Naive thymus-derived CD4-positive, alpha-beta T cell (primary cell): ENCODE results near the gene MFSD2A. TPM values are rescaled to one million over a fixed set of nuclear protein-coding genes. Genes with fewer than 3 reads are reported as not detected.
A peak's percentile ranks its signal among the peaks of the same experiment; 100 is the strongest.
"Not testable (repeated sequence)": the region's sequence is repeated elsewhere in the genome, so short reads cannot be mapped to it uniquely, and the experiment has no call there.

ENCODE experiments used
- ATAC-seq: fragments of 150-1000 bp; cut with Tn5 transposase; 2 replicates; pipeline ENCODE4 v1.10.0; 2021; ENCODE audit warnings: mild to moderate bottlenecking, moderate library complexity
- CTCF ChIA-PET: fragments of 350-600 bp; sonication (Branson Sonifier 250); formaldehyde crosslinking; loops from one replicate; lab custom pipeline; 2021; ENCODE audit warnings: antibody characterized with exemption; lab: Charles Lee
- POLR2A ChIA-PET: fragments of 350-600 bp; sonication (Branson Sonifier 250); formaldehyde crosslinking; loops from one replicate; lab custom pipeline; 2021; ENCODE audit warnings: antibody characterized with exemption, inconsistent platforms; lab: Charles Lee
- DNase-seq, 9 donors: peaks; one replicate each; pipeline versions ENCODE4 v3.0.0 to v3.0.0-alpha.2; 2020 to 2022; ENCODE audit warnings: mixed read lengths in 1 of 9
- H3K27ac ChIP-seq: one replicate; pipeline ENCODE4 v1.7.0; 2013; ENCODE audit warnings: mild to moderate bottlenecking, low read depth, low read length, moderate library complexity
- H3K27me3 ChIP-seq, 2 donors: one replicate each; pipeline ENCODE4 v1.7.0; 2013; ENCODE audit warnings: low read length in 2 of 2, mild to moderate bottlenecking in 2 of 2, moderate library complexity in 2 of 2; ENCODE audit not compliant: control insufficient read depth in 2 of 2, insufficient read depth in 2 of 2
- H3K36me3 ChIP-seq, 3 experiments: 1 replicate in 2 of 3; 2 replicates in 1 of 3; pipeline ENCODE4 v1.7.0; 2013; ENCODE audit warnings: low read length in 3 of 3, mild to moderate bottlenecking in 3 of 3, moderate library complexity in 1 of 3; ENCODE audit not compliant: insufficient read depth in 3 of 3, control insufficient read depth in 2 of 3
- H3K4me1 ChIP-seq, 2 donors: one replicate each; pipeline ENCODE4 v1.7.0; 2013; ENCODE audit warnings: low read length in 2 of 2, mild to moderate bottlenecking in 2 of 2, moderate library complexity in 1 of 2; ENCODE audit not compliant: control insufficient read depth in 2 of 2, insufficient read depth in 2 of 2
- H3K4me3 ChIP-seq: 2 replicates; pipeline ENCODE4 v1.7.0; 2013; ENCODE audit warnings: mild to moderate bottlenecking, low read length
- H3K9me3 ChIP-seq, 3 experiments: 1 replicate in 2 of 3; 2 replicates in 1 of 3; pipeline ENCODE4 v1.7.0; 2013; ENCODE audit warnings: low read length in 3 of 3; ENCODE audit not compliant: control insufficient read depth in 2 of 3
- H3K27ac Mint-ChIP-seq, 9 donors: one replicate each; pipeline ENCODE4 v1.8.0; 2020 to 2022; ENCODE audit warnings: mixed read lengths in 9 of 9, mild to moderate bottlenecking in 8 of 9, moderate library complexity in 5 of 9, inconsistent platforms in 2 of 9
- H3K27me3 Mint-ChIP-seq, 5 donors: one replicate each; pipeline ENCODE4 v1.8.0; 2021 to 2022; ENCODE audit warnings: mixed read lengths in 5 of 5, mild to moderate bottlenecking in 1 of 5
- H3K36me3 Mint-ChIP-seq, 5 donors: one replicate each; pipeline ENCODE4 v1.8.0; 2020 to 2022; ENCODE audit warnings: mixed read lengths in 5 of 5, mild to moderate bottlenecking in 3 of 5, inconsistent platforms in 1 of 5
- H3K4me1 Mint-ChIP-seq, 7 donors: one replicate each; pipeline ENCODE4 v1.8.0; 2020 to 2022; ENCODE audit warnings: mixed read lengths in 7 of 7, mild to moderate bottlenecking in 3 of 7, inconsistent platforms in 1 of 7
- H3K4me3 Mint-ChIP-seq, 10 donors: one replicate each; pipeline ENCODE4 v1.8.0; 2020 to 2022; ENCODE audit warnings: mild to moderate bottlenecking in 10 of 10, mixed read lengths in 10 of 10, moderate library complexity in 6 of 10, inconsistent platforms in 2 of 10
- H3K9me3 Mint-ChIP-seq, 11 donors: one replicate each; pipeline ENCODE4 v1.8.0; 2020 to 2022; ENCODE audit warnings: mixed read lengths in 11 of 11, mild to moderate bottlenecking in 4 of 11, inconsistent platforms in 1 of 11, moderate library complexity in 1 of 11
- intact Hi-C, 2 donors: fragments of 100-400 bp; cut with micrococcal nuclease; formaldehyde crosslinking; loops; one replicate each; pipeline ENCODE4 v1.15.1; 2023
- polyA plus RNA-seq, 2 donors: library from polyadenylated mRNA; unstranded; fragments of 300-500 nt; fragmentation: Illumina TruSeq; gene quantifications; one replicate each; pipeline ENCODE4 v1.2.3, GENCODE V29; 2021
- total RNA-seq, 6 experiments: library from RNA in 5 of 6; stranded (reverse) in 5 of 6; gene quantifications; 1 replicate in 5 of 6; 2 replicates in 1 of 6; pipeline ENCODE4 v1.2.3 and lab custom pipeline; 2021 to 2026

Gene MFSD2A
- 1 to 10 TPM in 4 of 5 experiments, under 1 TPM in 1; 0.70 to 8.7 (median 4.4) TPM for total RNA-seq
- under 1 TPM; 0.14 to 0.43 TPM for polyA plus RNA-seq
- 8.9 reads per million, percentile 33 among the genes with 10 or more reads in this experiment for total RNA-seq (lab: John Stamatoyannopoulos, UW)

DNA sequence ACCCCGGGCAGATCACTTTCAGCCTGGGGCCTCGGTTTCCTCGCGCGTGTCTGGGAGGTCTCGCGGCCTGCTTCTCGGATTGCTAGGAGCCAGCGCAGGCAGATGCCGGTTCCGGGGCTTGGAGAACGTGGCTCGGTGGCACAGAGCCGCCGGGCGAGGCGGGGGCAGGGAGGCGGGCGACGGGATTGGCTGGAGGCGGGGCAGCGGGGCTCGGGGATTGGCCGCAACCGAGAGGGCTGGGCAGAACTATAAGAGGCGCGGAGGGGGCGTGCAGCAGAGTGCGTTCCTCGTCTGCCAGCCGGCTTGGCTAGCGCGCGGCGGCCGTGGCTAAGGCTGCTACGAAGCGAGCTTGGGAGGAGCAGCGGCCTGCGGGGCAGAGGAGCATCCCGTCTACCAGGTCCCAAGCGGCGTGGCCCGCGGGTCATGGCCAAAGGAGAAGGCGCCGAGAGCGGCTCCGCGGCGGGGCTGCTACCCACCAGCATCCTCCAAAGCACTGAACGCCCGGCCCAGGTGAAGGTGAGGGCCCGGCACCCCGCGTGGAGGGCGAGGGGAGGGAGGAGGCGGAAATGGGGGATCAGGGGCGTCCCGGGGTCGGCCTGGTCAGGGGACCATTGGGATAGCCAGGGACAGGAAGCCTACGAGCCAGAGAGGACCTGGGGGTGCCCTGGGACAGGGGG lies at the start of gene MFSD2A:
Gene MFSD2A, plus strand, starts transcription at position 276 of the 677 bp plus-strand sequence. Its CDS starts 148 bp downstream, at position 424.
- Mint-ChIP-seq H3K36me3 (no peaks in the 10 kb centered on the region), H3K4me3 (peak within 1 kb of the TSS; percentile 89 to 97 (median 94)), H3K4me1 (peaks cover 16 to 25% (median 20%) of the 10 kb centered on the region in 7 donors), H3K27ac (peak within 1 kb of the TSS in 8 of 9 donors; percentile 51 to 95 (median 78)), H3K9me3 (peaks cover 0 to 5% (median 0%) of the 10 kb centered on the region in 11 donors), H3K27me3 (peaks cover 0 to 7% (median 0%) of the 10 kb centered on the region in 5 donors)
- ATAC-seq = peak; percentile 98
- peak; percentile 80 to 92 (median 86) for DNase-seq
- intact Hi-C loops = loop anchor here in 1 of 2 donors (1.0 to 2.0 kb wide), 3 partner anchors 18 to 72 kb away; partner anchors contain the start of gene TRIT1
- peak within 1 kb of the TSS; percentile 84 for H3K4me3 ChIP-seq
- peak within 1 kb of the TSS; percentile 28 for H3K27ac ChIP-seq
- H3K36me3 ChIP-seq = no peaks in the 10 kb centered on the region
- no peaks in the 10 kb centered on the region for H3K27me3 ChIP-seq
- POLR2A ChIA-PET = no interaction called here
- H3K4me1 ChIP-seq = peaks cover 7 to 18% of the 10 kb centered on the region in 2 donors
- H3K9me3 ChIP-seq = no peaks in the 10 kb centered on the region
- CTCF ChIA-PET = interaction anchor here (1.0 to 1.8 kb wide), 3 partner anchors 19 to 78 kb away, joined by 3 to 9 read pairs (median 3); no protein-coding TSS in a partner anchor

DNA sequence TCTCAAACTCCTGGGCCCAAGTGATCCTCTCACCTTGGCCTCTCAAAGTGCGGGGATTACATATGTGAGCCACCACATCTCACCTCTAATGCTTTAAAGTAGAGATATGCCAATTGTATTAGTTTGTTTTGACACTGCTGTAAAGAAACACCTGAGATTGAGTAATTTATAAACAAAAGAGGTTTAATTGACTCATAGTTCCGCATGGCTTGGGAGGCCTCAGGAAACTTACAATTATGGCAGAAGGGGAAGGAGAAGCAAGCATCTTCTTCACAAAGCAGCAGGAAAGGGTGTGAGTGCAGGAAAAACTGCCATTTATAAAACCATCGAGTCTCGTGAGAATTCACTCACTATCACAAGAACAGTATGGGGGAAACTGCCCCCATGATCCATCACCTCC lies 49.8 kb upstream of the MFSD2A start:
- intact Hi-C loops = no loop called here
- H3K4me3 ChIP-seq = no peak overlapping the region
- H3K27me3 ChIP-seq = no peaks in the 10 kb centered on the region
- Mint-ChIP-seq H3K27ac (no peak overlapping the region), H3K9me3 (peaks cover 0 to 28% (median 15%) of the 10 kb centered on the region in 11 donors), H3K4me3 (no peak overlapping the region), H3K4me1 (peaks cover 0 to 7% (median 4%) of the 10 kb centered on the region in 7 donors), H3K36me3 (peaks cover 4 to 11% (median 6%) of the 10 kb centered on the region in 5 donors), H3K27me3 (peaks cover 59 to 66% (median 61%) of the 10 kb centered on the region in 5 donors)
- POLR2A ChIA-PET = no interaction called here
- DNase-seq (no peak), ATAC-seq (no peak)
- no peaks in the 10 kb centered on the region for H3K36me3 ChIP-seq
- CTCF ChIA-PET = interaction anchor here (0.6 kb wide), 1 partner anchor 145 kb away, joined by 5 read pairs; no protein-coding TSS in a partner anchor
- H3K27ac ChIP-seq = no peak overlapping the region
- H3K4me1 ChIP-seq = peaks cover 0 to 8% of the 10 kb centered on the region in 2 donors
- peaks cover 0 to 7% (median 5%) of the 10 kb centered on the region in 3 experiments for H3K9me3 ChIP-seq

DNA sequence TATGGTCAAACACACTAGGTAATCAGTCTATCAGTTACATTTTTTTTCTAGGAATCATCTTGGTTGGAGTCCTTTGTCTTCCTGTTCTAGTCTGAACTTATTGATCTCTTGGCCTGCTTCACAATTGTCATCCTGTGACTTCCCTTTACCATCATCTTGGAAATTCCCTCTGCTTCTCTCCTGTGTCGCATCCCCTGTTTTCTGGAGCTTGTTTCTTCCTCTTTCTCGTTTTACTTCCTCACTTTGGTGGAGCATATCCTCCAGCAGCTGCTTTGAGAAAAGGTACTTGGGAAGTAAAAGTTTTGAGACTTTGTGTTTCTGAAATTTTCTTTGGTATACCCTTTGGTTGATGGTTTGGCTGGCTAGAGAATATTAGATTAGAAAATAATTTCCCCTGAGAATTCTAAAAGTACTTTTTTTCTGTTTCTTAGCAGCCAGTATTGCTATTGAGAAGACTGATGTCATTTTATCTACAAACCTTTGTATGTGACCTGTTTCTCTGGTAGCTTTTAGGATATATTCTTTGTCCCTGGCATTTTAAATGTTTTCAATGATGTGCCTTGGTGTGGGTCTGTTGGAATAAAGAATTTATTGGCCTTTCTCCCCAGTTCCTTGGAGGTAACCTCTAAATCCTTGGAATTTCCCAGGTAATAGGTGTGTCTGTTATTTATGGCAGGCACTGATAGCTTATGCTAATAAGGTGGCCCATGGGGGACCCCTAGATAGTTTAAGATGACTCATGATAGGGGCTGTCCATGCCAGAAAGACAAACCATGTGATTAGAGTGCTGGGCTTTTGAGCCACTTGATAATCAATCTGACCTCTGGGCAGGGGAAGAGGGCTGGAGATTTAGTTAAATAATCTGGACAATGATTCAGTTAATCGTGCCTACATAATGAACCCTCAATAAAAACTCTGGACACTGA lies 47.2 kb upstream of the MFSD2A start:
- intact Hi-C loops = no loop called here
- no peaks in the 10 kb centered on the region for H3K4me1 ChIP-seq
- ATAC-seq (peak; percentile 61), DNase-seq (no peak)
- H3K4me3 ChIP-seq = no peak overlapping the region
- ChIA-PET POLR2A (no interaction called here), CTCF (interaction anchor here (0.5 to 2.0 kb wide), 4 partner anchors 10 to 198 kb away, joined by 3 to 5 read pairs (median 4); no protein-coding TSS in a partner anchor)
- Mint-ChIP-seq H3K9me3 (peaks cover 0 to 28% (median 15%) of the 10 kb centered on the region in 11 donors), H3K27me3 (peaks cover 54 to 64% (median 58%) of the 10 kb centered on the region in 5 donors), H3K4me1 (peaks cover 0 to 2% (median 0%) of the 10 kb centered on the region in 7 donors), H3K36me3 (peaks cover 6 to 11% (median 7%) of the 10 kb centered on the region in 5 donors), H3K4me3 (no peak overlapping the region), H3K27ac (no peak overlapping the region)
- H3K36me3 ChIP-seq = no peaks in the 10 kb centered on the region
- H3K9me3 ChIP-seq = peaks cover 0 to 7% (median 5%) of the 10 kb centered on the region in 3 experiments
- no peaks in the 10 kb centered on the region for H3K27me3 ChIP-seq
- no peak overlapping the region for H3K27ac ChIP-seq

DNA sequence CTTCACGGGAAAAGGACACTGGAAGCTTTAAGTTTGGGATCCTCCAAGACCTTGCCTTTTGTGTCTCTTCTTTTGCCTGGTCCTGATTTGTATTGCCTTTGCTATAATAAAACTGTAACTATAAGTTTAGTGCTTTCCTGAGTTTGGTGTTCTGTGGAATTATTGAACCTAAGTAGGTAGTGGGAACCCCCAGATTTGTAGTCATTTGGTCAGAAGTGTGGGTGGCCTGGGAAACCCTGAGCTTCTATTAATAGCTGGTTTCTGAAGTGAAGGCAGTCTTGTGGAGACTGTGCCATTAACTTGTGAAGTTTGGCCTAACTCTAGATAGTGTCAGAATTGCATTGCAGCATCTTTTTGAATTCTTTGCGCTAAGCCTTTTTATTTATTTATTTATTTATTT lies 46.4 kb upstream of the MFSD2A start:
- no peaks in the 10 kb centered on the region for H3K4me1 ChIP-seq
- POLR2A ChIA-PET = no interaction called here
- H3K27me3 Mint-ChIP-seq = peaks cover 46 to 59% (median 52%) of the 10 kb centered on the region in 5 donors
- no peaks in the 10 kb centered on the region for H3K36me3 ChIP-seq
- CTCF ChIA-PET = no interaction called here
- intact Hi-C loops = no loop called here
- no peak for ATAC-seq
- H3K4me3 Mint-ChIP-seq = no peak overlapping the region
- H3K4me3 ChIP-seq = no peak overlapping the region
- no peak overlapping the region for H3K27ac Mint-ChIP-seq
- peaks cover 6 to 11% (median 7%) of the 10 kb centered on the region in 5 donors for H3K36me3 Mint-ChIP-seq
- peaks cover 0 to 7% (median 5%) of the 10 kb centered on the region in 3 experiments for H3K9me3 ChIP-seq
- H3K4me1 Mint-ChIP-seq = no peaks in the 10 kb centered on the region
- peaks cover 0 to 28% (median 15%) of the 10 kb centered on the region in 11 donors for H3K9me3 Mint-ChIP-seq
- no peak overlapping the region for H3K27ac ChIP-seq
- no peak for DNase-seq
- no peaks in the 10 kb centered on the region for H3K27me3 ChIP-seq

DNA sequence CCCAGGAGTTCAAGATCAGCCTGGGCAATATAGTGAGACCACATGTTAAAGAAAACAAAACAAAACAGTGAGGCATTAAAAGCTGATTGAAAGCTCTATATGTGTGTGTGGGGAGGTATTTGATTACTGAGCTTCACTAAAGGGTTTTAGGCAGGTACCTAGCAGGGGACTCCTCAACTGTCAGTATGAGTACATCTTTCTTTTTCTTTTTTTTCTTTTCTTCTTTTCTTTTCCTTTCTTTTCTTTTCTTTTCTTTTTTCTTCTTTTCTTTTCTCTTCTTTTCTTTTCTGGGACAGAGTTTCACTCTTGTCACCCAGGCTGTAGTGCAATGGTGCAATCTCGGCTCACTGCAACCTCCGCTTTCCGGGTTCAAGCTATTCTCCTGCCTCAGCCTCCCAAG lies 44.7 kb upstream of the MFSD2A start:
- Histone ChIP-seq H3K4me3 (no peak overlapping the region), H3K9me3 (peaks cover 0 to 7% (median 5%) of the 10 kb centered on the region in 3 experiments), H3K27ac (no peak overlapping the region), H3K4me1 (no peaks in the 10 kb centered on the region), H3K36me3 (no peaks in the 10 kb centered on the region), H3K27me3 (no peaks in the 10 kb centered on the region)
- ATAC-seq (no peak), DNase-seq (no peak)
- ChIA-PET CTCF (no interaction called here), POLR2A (no interaction called here)
- Mint-ChIP-seq H3K4me1 (no peaks in the 10 kb centered on the region), H3K27ac (no peak overlapping the region), H3K27me3 (peaks cover 33 to 49% (median 43%) of the 10 kb centered on the region in 5 donors), H3K36me3 (peaks cover 6 to 11% (median 7%) of the 10 kb centered on the region in 5 donors), H3K9me3 (peaks cover 0 to 28% (median 15%) of the 10 kb centered on the region in 11 donors), H3K4me3 (no peak overlapping the region)
- intact Hi-C loops = no loop called here

DNA sequence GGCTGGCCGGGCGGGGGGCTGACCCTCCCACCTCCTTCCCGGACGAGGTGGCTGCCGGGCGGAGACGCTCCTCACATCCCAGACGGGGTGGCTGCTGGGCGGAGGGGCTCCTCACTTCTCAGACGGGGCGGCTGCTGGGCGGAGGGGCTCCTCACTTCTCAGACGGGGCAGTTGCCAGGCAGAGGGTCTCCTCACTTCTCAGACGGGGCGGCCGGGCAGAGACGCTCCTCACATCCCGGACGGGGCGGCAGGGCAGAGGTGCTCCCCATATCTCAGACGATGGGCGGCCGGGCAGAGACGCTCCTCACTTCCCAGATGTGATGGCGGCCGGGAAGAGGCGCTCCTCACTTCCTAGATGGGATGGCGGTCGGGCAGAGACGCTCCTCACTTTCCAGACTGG lies 41.8 kb upstream of the MFSD2A start:
- Mint-ChIP-seq H3K27me3 (peaks cover 10 to 35% (median 24%) of the 10 kb centered on the region in 5 donors), H3K9me3 (peaks cover 0 to 20% (median 12%) of the 10 kb centered on the region in 11 donors)
- H3K4me1 ChIP-seq, CTCF ChIA-PET, H3K27ac Mint-ChIP-seq, H3K4me1 Mint-ChIP-seq, intact Hi-C loops, ATAC-seq, DNase-seq, H3K27ac ChIP-seq, H3K4me3 Mint-ChIP-seq, POLR2A ChIA-PET, H3K27me3 ChIP-seq, H3K9me3 ChIP-seq, H3K36me3 Mint-ChIP-seq, H3K4me3 ChIP-seq, H3K36me3 ChIP-seq: not testable (repeated sequence)
